Measurements from ENCODE around the gene CLTC. TPM values are rescaled to one million over a fixed set of nuclear protein-coding genes. Genes with fewer than 3 reads are reported as not detected.

CLTC gene
- total and polyA plus RNA-seq, 2 donors (not counting 1 experiment from before 2014, with no cell fraction given): 25.9 to 114 TPM

DNA sequence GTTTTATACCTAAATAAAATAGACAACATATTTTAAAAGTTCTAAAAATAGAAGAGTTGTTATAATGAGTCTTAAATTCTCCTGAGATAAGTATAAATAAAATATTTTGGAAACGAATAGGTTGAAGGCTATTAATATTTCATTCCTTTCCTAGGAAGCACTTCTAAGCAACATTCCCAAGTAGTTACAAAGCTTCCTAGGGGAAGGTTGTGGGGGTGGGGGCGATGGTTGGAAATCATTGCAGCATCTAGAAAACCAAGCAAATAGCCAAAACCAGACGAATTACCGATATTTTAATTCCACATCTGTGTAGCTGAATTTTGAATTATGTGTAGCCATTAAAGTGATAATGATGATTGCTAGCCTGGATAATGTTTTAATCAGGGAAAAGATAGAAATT, 60.6 kb downstream of the CLTC start:
- peaks cover 3 to 9% of the 10 kb centered on the region in 2 donors for H3K4me1 ChIP-seq (ENCODE audit: control insufficient read depth in 2 of 2, insufficient read depth in 2 of 2, low read length in 2 of 2)
- H2AFZ ChIP-seq (ENCODE audit: insufficient read depth, low read depth, low read length, poor library complexity, severe bottlenecking): no peak overlapping the region
- ChIA-PET CTCF (no interaction called here), POLR2A (no interaction called here)
- H3K27ac ChIP-seq (ENCODE audit: low read length in 2 of 2): no peak overlapping the region
- WGBS (ENCODE audit: insufficient coverage): 80% methylated on average over 1 of the region's 4 CpGs
- intact Hi-C loops (cut with micrococcal nuclease): no loop called here
- Mint-ChIP-seq H3K27me3 (no peaks in the 10 kb centered on the region), H3K4me3 (no peak overlapping the region), H3K27ac (no peak overlapping the region), H3K4me1 (peaks cover 4% of the 10 kb centered on the region), H3K9me3 (ENCODE audit: insufficient read depth) (no peaks in the 10 kb centered on the region)
- H3K79me2 ChIP-seq (ENCODE audit: control insufficient read depth, insufficient read depth, low read length): peaks cover 33% of the 10 kb centered on the region
- no peaks in the 10 kb centered on the region for H3K27me3 ChIP-seq (replicated peaks in 1 of 4; ENCODE audit: control extremely low read depth in 1 of 4, control insufficient read depth in 3 of 4, insufficient read depth in 4 of 4, low read length in 3 of 4)
- H3K36me3 ChIP-seq (replicated peaks in 1 of 2; ENCODE audit: control extremely low read depth in 1 of 2, control insufficient read depth in 1 of 2, extremely low read depth in 1 of 2, insufficient read depth in 2 of 2, low read length in 1 of 2): peaks cover 21 to 93% of the 10 kb centered on the region in 2 experiments
- H4K20me1 ChIP-seq (ENCODE audit: control insufficient read depth, insufficient read depth, low read length, poor library complexity, severe bottlenecking): no peaks in the 10 kb centered on the region
- H3K4me3 ChIP-seq (ENCODE audit: control extremely low read depth in 1 of 5, extremely low read depth in 1 of 5, insufficient read depth in 1 of 5, low read depth in 2 of 5, low read length in 4 of 5): no peak overlapping the region
- H3K9me3 ChIP-seq (ENCODE audit: control extremely low read depth in 1 of 3, control insufficient read depth in 2 of 3, insufficient read depth in 1 of 3, low read length in 2 of 3): no peaks in the 10 kb centered on the region
- no peak for DNase-seq
- no peak for TF ChIP-seq EZH2 (IDR thresholded peaks at IDR 0.05; ENCODE audit: borderline replicate concordance, insufficient read depth, low read depth, low read length, poor library complexity, severe bottlenecking)
- TF ChIP-seq, protein P1, sequence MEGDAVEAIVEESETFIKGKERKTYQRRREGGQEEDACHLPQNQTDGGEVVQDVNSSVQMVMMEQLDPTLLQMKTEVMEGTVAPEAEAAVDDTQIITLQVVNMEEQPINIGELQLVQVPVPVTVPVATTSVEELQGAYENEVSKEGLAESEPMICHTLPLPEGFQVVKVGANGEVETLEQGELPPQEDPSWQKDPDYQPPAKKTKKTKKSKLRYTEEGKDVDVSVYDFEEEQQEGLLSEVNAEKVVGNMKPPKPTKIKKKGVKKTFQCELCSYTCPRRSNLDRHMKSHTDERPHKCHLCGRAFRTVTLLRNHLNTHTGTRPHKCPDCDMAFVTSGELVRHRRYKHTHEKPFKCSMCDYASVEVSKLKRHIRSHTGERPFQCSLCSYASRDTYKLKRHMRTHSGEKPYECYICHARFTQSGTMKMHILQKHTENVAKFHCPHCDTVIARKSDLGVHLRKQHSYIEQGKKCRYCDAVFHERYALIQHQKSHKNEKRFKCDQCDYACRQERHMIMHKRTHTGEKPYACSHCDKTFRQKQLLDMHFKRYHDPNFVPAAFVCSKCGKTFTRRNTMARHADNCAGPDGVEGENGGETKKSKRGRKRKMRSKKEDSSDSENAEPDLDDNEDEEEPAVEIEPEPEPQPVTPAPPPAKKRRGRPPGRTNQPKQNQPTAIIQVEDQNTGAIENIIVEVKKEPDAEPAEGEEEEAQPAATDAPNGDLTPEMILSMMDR (IDR thresholded peaks at IDR 0.05): no peak
- H3K4me2 ChIP-seq (replicated peaks; ENCODE audit: low read depth, low read length, poor library complexity, severe bottlenecking): no peak overlapping the region
- ATAC-seq (ENCODE audit: low read depth): no peak
- H3K9ac ChIP-seq (ENCODE audit: low read length): no peak overlapping the region

DNA sequence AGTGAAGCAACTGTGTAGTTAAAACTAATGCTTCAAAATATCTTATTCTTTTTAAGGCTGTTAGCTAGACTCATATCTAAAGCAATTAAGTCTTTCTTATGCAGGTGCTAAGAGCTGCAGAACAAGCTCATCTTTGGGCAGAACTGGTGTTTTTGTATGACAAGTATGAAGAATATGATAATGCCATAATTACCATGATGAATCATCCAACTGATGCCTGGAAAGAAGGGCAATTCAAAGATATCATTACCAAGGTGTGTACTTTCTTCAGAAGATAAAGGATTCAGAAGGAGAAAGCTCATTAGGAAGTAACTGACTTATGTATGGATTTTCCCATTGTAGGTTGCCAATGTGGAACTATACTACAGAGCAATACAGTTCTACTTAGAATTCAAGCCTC, 63.6 kb downstream of the CLTC start:
- intact Hi-C loops (cut with micrococcal nuclease): no loop called here
- POLR2A ChIA-PET: interaction anchor here (0.9 kb wide), 1 partner anchor 13 kb away, joined by 3 read pairs; no protein-coding TSS in a partner anchor

More for the DNA sequence above, 63.6 kb downstream of the CLTC start:
- no peaks in the 10 kb centered on the region for H3K9me3 Mint-ChIP-seq (ENCODE audit: insufficient read depth)
- no peak overlapping the region for H2AFZ ChIP-seq (ENCODE audit: insufficient read depth, low read depth, low read length, poor library complexity, severe bottlenecking)
- no peaks in the 10 kb centered on the region for H3K9me3 ChIP-seq (ENCODE audit: control extremely low read depth in 1 of 3, control insufficient read depth in 2 of 3, insufficient read depth in 1 of 3, low read length in 2 of 3)
- H3K4me1 ChIP-seq (ENCODE audit: control insufficient read depth in 2 of 2, insufficient read depth in 2 of 2, low read length in 2 of 2): no peaks in the 10 kb centered on the region
- ATAC-seq (ENCODE audit: low read depth): no peak
- no peak overlapping the region for H3K4me2 ChIP-seq (replicated peaks; ENCODE audit: low read depth, low read length, poor library complexity, severe bottlenecking)
- no peaks in the 10 kb centered on the region for H3K27me3 ChIP-seq (replicated peaks in 1 of 4; ENCODE audit: control extremely low read depth in 1 of 4, control insufficient read depth in 3 of 4, insufficient read depth in 4 of 4, low read length in 3 of 4)
- no peak for DNase-seq
- peaks cover 28 to 93% of the 10 kb centered on the region in 2 experiments for H3K36me3 ChIP-seq (replicated peaks in 1 of 2; ENCODE audit: control extremely low read depth in 1 of 2, control insufficient read depth in 1 of 2, extremely low read depth in 1 of 2, insufficient read depth in 2 of 2, low read length in 1 of 2)
- no peak overlapping the region for H3K4me3 ChIP-seq (ENCODE audit: control extremely low read depth in 1 of 5, extremely low read depth in 1 of 5, insufficient read depth in 1 of 5, low read depth in 2 of 5, low read length in 4 of 5)
- no peak overlapping the region for H3K9ac ChIP-seq (ENCODE audit: low read length)
- TF ChIP-seq, protein P1 (IDR thresholded peaks at IDR 0.05): no peak
- no peak for TF ChIP-seq EZH2 (IDR thresholded peaks at IDR 0.05; ENCODE audit: borderline replicate concordance, insufficient read depth, low read depth, low read length, poor library complexity, severe bottlenecking)
- H3K79me2 ChIP-seq (ENCODE audit: control insufficient read depth, insufficient read depth, low read length): peaks cover 18% of the 10 kb centered on the region
- H3K4me3 Mint-ChIP-seq: no peak overlapping the region
- H3K27ac Mint-ChIP-seq: no peak overlapping the region
- peaks cover 9% of the 10 kb centered on the region for H3K4me1 Mint-ChIP-seq
- no peaks in the 10 kb centered on the region for H3K27me3 Mint-ChIP-seq
- H4K20me1 ChIP-seq (ENCODE audit: control insufficient read depth, insufficient read depth, low read length, poor library complexity, severe bottlenecking): peaks cover 4% of the 10 kb centered on the region
- CTCF ChIA-PET: interaction anchor here (1.0 to 1.5 kb wide), 3 partner anchors 8 to 231 kb away, joined by 3 to 5 read pairs (median 3); no protein-coding TSS in a partner anchor
- no peak overlapping the region for H3K27ac ChIP-seq (ENCODE audit: low read length in 2 of 2)
